Transverse colon (tissue), 4 donors: ENCODE data around the gene STAC3.

Experiments
- CTCF ChIP-seq, 5 experiments: fragments of 200-600 bp in 3 of 5; fragments of 450-650 bp in 2 of 5; sonication (generic) in 3 of 5; IDR thresholded peaks; 1 replicate in 2 of 5; 2 replicates in 3 of 5; pipeline ENCODE4 v1.5.1; 2016 to 2017; ENCODE audit warnings: antibody characterized with exemption in 5 of 5, inconsistent platforms in 3 of 5, mild to moderate bottlenecking in 2 of 5, moderate library complexity in 1 of 5
- EP300 ChIP-seq: sonication (generic); formaldehyde crosslinking; IDR thresholded peaks from one replicate; pipeline ENCODE4 v1.6.1; 2017; ENCODE audit warnings: antibody characterized with exemption, low read depth
- POLR2A ChIP-seq: fragments of 450-650 bp; IDR thresholded peaks from one replicate; pipeline ENCODE4 v1.6.1; 2016; ENCODE audit warnings: antibody characterized with exemption, mild to moderate bottlenecking, moderate library complexity
- POLR2AphosphoS5 ChIP-seq, 3 donors: sonication (generic); formaldehyde crosslinking; IDR thresholded peaks; one replicate each; pipeline ENCODE4 v1.6.1; 2016; ENCODE audit warnings: antibody characterized with exemption in 3 of 3

GRCh38 chr12:57200497-57200896 is 50.5 kb downstream of the STAC3 start:
- TF ChIP-seq CTCF (IDR thresholded peaks at IDR 0.05) (no peak), EP300 (no peak), POLR2AphosphoS5 (IDR thresholded peaks at IDR 0.05) (no peak), POLR2A (no peak)
